GM19043 (cell line): Measurements from ENCODE around the gene IREB2.

Source experiments
- ATAC-seq: cut with Tn5 transposase; IDR thresholded peaks from one replicate; pipeline ENCODE4 v1.9.1; 2021; ENCODE audit warnings: low read depth; ENCODE audit not compliant: unreplicated experiment

IREB2 gene

DNA sequence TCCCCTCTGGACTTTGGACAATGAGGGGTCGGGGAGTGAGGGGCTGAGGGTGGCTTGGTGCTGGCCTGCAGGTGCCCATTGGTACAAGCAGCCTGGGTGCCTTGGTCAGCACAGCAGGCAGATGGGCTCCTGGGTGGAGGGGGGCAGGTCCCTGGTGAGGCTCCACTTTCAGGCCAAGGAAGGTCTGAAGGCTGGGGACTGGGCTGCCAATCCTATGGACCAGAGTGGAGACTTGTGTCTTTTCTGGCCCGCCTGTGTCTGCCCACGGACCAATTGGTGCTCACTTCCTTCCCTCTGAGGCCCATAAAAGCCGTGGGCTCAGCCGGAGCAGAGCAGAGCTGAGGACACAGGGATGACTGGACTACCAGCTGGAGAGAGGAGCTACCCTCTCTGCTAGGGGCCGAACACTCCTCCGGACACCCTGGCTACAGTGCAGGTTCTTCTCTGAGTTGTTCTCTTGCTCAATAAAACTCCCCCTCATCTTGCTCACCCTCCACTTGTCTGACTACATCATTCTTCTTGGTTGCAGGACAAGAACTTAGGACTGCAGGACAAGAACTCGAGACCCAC, 31.9 kb upstream of the IREB2 start:
- ATAC-seq, result no peak

DNA sequence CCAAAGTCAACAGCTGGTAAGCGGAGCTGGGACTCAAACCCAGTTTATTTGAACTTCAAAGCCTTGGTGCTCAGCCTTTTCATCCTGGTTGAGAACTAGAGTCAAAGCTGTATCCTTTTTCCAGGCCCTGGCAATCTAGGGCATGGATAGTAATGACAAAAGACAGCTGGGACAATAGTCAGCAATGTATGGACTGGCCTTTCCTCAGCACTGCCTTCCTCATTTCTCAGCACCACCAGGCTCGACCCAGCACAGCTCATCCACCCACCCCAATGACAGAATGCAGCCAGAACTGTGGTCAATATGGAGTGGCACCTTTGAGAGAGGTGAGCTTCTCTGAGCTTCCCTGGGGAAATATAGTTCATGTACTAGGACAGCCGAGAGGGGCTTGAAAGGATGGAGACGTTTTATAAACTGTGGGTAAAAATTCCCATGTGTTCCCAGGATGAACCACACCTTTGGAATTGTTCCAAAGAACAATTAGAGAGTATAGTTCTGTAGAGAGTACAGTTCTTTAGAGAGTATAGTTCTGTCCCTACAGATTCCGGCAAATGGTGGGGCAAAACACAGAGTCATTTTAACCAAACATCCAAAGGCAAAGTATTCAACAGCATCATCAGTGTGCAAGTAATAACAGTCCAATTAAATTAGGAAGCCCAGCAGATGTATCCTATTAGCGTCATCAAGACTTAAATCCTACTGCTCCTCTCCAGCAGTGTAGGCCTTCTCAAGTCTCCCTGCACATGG, 30.2 kb upstream of the IREB2 start:
- ATAC-seq, result no peak

DNA sequence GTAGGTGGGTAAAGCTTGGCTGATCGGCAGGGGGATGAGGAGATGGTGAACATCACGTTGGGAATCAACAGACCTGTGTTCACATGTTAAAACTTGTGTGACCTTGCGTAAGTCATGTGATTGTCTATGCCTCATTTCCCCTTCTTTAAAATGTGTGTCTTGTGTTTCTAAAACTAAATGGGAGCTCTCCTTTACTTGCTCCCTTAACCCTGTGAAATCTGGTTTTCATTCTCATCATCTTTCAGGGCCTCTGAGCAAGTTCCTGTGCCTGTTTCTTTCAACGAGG, 29.7 kb upstream of the IREB2 start:
- ATAC-seq, result no peak

DNA sequence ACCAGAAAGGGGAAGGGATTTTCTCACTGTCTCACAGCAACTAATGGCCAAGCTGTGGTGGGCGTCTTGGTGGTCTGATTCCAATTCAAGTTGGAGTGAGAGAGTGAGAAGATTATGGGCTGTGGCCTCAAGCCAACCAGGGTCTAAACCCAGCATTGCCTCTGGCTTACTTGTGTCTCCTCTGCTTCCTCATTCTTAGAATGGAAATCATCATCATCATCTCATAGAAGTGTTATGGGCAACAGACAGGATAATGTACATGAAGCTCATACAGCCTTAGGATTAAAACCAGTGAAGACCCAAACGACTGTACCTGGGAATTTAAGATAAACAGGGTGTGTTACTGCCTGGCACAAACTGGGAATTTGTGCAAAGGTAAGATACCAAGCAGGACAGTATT, 29.1 kb upstream of the IREB2 start:
- no peak for ATAC-seq

DNA sequence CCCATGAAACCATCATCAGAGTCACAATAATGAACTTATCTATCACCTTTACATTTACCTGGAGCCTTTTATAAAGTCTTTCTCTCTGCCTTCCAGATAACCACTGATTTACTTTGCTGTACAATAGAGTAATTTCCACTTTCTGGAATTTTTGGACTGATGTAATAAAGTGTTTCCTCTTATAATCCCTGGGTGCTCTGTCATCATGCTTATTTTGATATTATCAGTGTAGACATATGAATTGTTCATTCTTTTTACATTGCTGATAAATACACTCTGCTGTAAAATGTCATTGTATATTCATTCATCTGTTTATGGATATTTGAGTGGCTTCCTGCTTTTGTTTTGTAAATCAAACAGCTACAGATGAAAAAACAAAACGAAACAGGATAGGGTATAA, 27.0 kb upstream of the IREB2 start:
- no peak for ATAC-seq

DNA sequence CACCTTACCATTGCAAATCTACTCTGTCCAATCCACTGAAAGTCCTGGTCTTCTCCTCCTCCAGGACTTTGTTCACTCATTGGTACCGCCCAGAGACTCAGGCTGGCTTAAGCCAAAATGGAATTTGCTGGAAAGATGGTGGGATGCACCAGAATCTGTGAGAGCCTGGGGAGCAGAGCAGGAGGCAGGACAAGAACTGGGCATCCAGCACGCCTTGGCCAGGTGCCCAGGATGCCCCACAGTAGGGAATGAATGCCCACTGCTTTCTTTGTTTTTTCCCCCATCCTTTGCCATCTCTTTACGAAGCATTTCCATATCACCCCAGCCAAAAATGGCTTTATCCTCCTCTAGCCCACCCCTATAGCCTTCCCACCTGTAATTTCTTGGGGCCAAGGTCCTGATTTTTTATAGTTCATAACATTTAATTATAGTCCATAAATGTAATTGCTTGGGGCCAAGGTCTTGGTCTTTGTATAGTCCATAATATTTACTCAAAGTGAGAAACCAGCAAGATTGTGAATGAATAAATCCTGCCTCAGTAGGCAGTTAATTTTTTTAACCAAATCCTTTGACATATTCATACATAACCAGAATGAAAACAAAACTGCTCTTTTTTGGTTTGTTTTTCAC, 23.3 kb upstream of the IREB2 start:
- no peak for ATAC-seq

DNA sequence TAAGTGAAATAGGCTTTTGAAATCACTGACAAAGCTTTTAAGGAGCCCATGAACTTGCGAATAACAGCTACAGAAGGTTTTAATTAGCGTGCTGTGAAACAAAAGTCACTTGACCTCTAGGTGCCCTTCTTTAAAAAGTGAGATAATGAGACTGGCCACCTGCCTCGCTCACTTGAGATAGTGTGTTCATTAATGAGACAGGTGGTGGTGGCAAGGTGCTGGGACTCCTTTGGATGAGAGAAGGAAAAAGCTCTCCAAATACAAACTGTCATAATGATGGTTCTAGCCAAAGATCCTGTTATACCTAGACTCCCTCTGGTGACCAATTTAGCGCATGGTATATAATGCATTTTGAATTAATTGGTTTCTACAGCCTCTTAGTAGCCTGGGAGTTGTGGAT, 22.7 kb upstream of the IREB2 start:
- no peak for ATAC-seq

DNA sequence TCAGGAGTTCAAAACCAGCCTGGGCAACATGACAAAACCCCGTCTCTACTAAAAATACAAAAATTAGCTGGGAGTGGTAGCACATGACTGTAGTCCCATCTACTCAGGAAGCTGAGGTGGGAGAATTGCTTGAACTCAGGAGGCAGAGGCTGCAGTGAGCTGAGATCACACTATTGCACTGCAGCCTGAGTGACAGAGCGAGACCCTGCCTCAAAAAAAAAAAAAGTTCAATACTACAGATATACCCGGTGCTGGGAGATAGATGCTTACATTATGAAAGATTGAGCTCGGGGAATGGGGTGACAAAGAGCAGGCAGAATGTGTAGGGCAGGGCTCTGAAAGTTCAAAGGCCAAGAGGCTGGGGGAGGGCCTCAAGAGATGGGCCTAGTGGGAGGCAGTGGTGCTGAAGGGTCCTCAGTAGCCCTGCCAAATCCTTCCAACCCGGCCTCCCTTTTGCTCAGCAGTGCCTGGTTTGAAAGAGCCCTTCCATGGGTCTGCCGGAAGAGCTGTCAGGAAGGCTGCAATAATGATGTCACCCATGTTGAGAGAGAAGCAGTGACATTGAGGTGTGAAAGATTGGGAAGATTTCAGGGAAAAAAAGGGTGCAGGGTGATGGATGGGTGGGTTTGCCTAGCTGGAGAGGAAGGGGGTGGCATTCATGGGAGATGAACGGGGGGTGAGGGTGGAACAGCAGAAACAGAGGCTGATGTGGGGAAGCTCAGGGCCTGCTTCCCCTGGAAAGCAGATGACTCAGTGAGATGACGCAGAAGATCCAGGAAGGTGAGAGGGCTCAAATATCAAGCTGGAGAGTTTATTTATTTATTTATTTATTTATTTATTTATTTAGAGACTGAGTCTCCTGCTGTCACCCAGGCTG, 20.0 kb upstream of the IREB2 start:
- ATAC-seq, result no peak

DNA sequence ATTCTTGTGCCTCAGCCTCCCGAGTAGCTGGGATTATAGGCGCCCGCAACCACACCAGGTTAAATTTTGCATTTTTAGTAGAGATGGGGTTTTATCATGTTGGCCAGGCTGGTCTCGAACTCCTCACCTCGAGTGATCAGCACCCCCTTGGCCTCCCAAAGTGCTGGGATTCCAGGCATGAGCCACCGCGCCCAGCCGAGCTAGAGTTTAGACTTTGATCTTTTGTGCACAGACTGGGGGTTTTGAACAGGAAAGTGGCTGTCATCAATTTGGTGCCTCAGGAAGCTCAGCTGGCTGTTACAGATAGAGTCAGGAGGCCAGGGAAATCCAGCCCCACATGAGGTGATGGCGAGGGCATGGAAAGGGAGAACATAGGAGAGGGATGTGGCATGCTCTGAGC, 19.3 kb upstream of the IREB2 start:
- ATAC-seq, result no peak

DNA sequence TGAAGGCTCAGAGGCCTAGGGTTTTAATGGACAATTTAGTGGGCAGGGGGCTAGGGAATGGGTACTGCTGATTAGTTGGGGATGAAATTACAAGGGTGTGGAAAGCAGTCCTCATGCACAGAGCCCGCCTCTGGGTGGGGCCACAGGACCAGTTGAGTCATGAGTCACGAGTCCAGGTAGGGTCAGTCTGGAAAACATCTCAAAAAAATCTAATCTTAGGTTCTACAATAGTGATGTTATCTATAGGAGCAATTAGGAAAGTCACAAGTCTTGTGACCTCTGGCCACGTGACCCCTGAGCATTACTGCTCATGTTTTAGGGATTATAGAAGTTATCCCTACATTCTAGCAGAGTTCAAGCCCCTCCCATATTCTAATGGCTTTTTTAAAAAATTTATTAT, 18.6 kb upstream of the IREB2 start:
- no peak for ATAC-seq

DNA sequence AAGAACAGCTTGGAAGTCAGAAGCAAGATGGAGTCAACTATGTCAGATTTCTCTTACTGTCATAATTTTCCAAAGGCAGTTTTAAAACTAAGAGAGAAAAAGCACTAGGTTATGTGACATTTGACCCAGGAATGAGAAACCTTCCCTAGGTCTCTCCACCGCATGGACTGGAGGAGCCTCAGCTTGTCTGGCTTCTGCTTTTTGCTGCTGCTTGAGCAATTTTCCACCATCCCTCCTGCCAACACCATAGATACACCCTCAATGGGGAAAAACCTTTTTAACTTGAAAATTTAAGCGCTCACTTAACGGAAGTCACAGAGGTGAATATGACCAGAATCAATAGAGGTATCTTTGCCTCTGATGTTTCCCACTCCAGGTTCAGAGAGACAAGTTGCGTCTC, 17.8 kb upstream of the IREB2 start:
- ATAC-seq, result no peak

DNA sequence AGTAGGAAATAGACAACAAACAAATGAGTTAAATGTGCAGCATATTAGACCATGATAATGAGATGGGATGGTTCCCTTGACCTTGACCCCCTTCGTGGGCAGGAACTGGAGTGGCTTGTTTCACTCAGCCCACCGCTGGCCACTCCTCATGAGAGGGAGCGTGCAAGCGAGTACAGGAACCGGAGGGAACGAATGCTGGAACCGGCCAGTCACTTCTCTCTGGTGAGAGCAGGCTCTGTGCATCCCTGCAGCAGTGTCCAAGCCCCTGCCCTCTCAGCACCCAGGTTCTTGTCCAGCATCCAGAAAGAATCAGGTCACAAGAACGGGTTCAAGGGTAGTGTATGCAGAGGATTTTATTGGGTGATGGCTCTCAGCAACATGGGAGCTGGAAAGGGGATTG, 17.2 kb upstream of the IREB2 start:
- no peak for ATAC-seq

DNA sequence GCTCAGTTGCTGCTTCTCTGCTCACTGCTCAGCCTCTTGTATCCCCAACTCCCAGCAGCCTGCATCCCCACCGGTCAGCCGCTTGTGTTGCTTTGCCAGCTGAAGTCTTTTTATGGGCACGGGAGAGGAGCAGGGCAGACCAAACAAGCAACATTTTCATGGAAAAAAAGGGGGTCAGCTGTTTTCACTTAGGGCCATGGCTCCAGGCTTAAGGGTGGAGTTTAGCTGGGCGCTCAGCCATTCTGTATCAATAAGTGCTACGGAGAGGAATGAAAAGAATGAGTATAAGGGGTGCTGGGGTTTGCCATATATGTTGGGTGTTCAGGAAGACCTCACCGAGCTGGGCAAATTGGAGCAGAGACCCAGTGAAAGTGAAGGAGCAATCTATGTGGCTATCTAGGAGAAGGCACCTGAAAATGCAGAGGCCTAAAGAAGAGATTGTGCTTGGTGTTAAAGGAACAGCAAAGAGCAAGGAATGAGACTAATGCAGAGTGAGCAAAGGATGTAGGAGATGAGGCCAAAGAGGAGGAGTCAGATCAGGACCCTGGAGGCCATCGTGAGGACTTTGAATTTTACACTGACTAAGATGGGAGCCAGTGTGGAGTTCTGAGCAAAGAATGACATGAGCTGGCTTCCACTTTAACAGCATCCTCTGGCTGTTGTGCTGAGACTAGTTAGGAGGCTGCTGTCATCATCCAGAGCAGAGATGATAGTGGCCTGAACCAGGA, 16.6 kb upstream of the IREB2 start:
- no peak for ATAC-seq

DNA sequence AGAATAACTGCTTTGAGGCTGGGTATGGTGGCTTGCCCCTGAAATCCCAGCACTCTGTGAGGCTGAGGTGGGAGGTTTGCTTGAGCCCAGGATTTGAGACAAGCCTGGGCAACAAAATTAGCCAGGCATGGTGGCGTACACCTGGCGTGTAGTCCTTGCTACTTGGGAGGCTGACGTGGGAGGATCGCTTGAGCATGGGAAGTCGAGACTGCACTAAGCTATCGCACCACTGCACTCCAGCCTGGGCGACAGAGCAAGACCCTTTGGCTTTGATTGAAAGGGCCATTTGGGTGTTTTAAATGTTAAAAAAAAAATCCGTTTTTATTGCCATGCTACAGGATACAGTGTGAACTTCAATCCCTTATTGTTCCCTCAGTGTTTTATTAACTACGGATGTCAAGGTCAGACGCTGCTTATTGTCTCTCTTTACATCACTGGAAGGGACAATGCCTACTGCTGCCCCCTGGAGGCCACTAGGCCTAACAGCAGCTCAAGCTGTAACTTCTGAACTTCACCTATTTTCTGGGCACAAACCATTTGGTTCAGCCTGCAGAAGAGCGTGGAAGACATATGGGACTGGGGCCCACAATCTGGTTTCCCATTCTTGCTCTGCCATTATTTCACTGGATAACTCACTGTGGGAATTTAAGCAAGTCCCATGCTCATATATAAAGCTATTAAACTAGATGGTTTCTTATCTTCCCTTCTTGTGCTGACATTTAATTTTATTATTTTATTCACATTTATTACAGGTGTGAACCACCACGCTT, 15.3 kb upstream of the IREB2 start:
- no peak for ATAC-seq

DNA sequence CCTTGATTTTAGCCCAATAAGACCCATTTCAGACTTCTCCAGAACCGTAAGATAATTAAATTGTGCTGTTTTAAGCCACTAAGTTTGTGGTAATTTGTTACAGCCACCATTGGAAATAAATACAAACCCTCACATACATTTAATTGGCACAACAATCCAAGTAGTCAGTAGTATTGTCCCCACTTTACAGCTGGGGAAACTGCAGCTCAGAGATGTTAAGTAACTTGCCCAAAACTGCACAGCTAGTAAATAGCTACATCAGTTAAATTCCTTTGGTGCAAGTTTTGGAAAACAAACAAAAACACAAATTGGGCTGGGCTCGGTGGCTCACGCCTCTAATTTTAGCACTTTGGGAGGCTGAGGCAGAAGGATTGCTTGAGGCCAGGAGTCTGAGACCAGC, 13.3 kb upstream of the IREB2 start:
- ATAC-seq, result no peak

DNA sequence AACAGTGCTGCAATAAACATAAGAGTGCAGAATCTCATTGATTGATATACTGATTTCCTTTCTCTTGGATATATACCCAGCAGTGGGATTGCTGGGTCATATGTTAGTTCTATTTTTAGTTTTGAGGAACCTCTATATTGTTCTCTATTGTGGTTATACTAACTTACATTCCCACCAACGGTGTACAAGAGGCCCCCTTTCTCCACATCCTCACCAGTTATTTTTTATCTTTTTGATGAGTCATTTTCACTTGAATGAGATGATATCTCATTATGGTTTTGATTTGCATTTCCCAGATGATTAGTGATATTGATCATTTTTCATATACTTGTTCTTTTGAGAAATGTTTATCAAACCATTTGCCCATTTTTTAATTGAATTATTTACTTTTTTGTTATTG, 12.4 kb upstream of the IREB2 start:
- no peak for ATAC-seq

DNA sequence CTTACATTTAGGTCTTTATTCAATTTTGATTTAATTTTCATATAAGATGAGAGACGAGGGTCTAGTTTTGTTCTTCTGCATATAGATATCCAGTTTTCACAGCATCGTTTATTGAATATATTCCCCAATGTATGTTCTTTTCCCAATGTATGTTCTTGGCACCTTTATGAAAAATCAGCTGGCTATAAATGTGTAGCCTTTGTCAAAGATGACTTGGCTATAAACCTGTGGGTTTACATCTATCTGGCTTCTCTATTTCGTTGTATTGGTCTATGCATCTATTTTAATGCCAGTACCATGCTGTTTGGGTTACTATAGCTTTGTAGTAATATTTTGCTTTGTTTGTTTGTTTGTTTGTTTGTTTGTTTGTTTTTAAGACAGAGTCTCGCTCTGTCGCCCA, 11.7 kb upstream of the IREB2 start:
- no peak for ATAC-seq

DNA sequence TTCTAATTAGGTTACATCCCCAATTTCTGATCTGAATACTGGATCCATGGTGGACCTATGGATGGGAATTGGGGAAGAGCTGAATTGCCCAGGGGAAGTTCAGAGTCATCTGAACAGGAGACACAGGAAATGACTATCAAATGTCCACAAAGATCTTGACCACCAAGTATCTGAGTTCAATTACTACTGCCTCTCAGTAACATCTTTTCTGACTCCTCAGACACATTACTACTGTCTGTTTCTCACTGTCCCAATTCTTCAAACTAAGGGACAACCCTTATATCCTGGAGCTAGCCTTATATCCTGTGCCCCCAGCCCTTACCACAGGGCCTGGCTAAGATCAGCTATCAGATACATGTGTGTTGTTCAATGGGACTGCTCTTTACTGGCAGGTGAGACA, 10.1 kb upstream of the IREB2 start:
- ATAC-seq, result no peak

DNA sequence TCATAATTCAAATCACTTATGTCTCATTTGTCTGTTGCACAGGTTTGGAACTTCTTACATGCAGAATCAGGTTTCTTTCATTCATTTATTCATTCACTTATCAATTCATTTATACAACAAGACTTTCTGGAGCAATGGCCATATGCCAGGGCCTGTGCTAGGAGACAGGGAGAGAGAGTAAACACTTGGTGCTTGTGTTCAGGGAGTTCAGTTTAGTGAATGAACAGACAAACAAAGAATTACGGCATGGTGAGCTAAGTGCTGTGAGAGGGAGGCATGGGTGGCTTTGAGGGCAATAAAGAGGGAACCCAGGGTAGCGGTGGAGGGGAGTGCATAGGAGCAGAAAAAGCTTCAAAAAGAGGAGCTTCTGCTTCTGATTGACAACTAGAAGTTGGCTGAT, 8.5 kb upstream of the IREB2 start:
- ATAC-seq, result no peak

DNA sequence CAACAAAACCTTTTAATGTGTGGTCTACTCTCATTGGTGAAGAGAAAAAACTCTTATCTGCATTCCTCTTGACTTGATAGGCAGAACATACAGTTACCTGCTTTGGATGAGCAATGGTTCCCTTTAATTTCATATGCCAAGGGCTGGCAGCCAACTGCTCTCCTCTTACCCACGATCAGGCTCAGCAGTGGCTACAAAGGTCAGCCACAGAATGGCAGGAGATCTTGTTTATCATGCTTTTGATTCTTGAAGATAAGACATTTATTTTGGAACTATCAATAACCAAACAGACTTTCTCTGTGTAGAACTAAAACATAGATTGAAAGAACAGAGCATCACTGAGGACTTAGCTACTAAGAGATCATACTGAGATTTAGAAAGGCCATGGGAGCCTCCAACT, 6.1 kb upstream of the IREB2 start:
- ATAC-seq, result no peak
